Endothelial cell of umbilical vein (primary cell): ENCODE results near the gene COBLL1. TPM values are rescaled to one million over a fixed set of nuclear protein-coding genes. Genes with fewer than 3 reads are reported as not detected.

Source experiments
- BruUV-seq: library from RNA; stranded (reverse); fragments of 400-500 nt; replicated peaks from 2 replicates; lab custom pipeline; 2021; lab: Mats Ljungman, UMichigan
- CTCF ChIA-PET: fragments of 300-600, 350-600 bp; sonication (Branson Sonifier 250); formaldehyde crosslinking; loops from one replicate; lab custom pipeline; 2021; ENCODE audit warnings: antibody characterized with exemption, inconsistent platforms; lab: Charles Lee
- POLR2A ChIA-PET: fragments of 300-600, 350-600 bp; sonication (Branson Sonifier 250); formaldehyde crosslinking; loops from one replicate; lab custom pipeline; 2021; ENCODE audit warnings: antibody characterized with exemption, inconsistent platforms; lab: Charles Lee
- DNase-seq: peaks from one replicate; pipeline ENCODE4 v3.0.0-alpha.2; 2011; ENCODE audit warnings: low read depth, low spot score
- FAIRE-seq: peaks from 2 replicates; lab custom pipeline; 2011; peaks lifted over from hg19 to GRCh38; lab: Jason Lieb, UNC
- H2AFZ ChIP-seq: 2 replicates; pipeline ENCODE4 v1.6.0; 2012; ENCODE audit warnings: low read depth, low read length, control low read depth, inconsistent platforms
- H3K27ac ChIP-seq: 2 replicates; pipeline ENCODE4 v1.5.1; 2011; ENCODE audit warnings: low read depth, mild to moderate bottlenecking, control low read depth, low read length, moderate library complexity; ENCODE audit not compliant: insufficient read depth
- H3K27me3 ChIP-seq, 2 experiments: 2 replicates each; pipeline versions ENCODE4 v1.6.0 to v1.6.1; 2011; ENCODE audit warnings: low read length in 2 of 2, mixed read lengths in 1 of 2; ENCODE audit not compliant: control insufficient read depth in 2 of 2, insufficient read depth in 2 of 2
- H3K36me3 ChIP-seq, 2 experiments: 2 replicates in 1 of 2; 3 replicates in 1 of 2; pipeline ENCODE4 v1.5.1; 2011; ENCODE audit warnings: low read length in 2 of 2, mild to moderate bottlenecking in 1 of 2, moderate library complexity in 1 of 2; ENCODE audit not compliant: control insufficient read depth in 2 of 2, insufficient read depth in 2 of 2; ENCODE audit errors: extremely low read depth in 1 of 2
- H3K4me1 ChIP-seq: 3 replicates; pipeline ENCODE4 v1.5.1; 2011; ENCODE audit warnings: mild to moderate bottlenecking, low read length; ENCODE audit not compliant: control insufficient read depth, insufficient read depth; ENCODE audit errors: extremely low read depth
- H3K4me2 ChIP-seq: 2 replicates; pipeline ENCODE4 v1.6.1; 2011; ENCODE audit warnings: low read length, control low read depth, mixed read lengths; ENCODE audit not compliant: insufficient read depth
- H3K4me3 ChIP-seq, 3 experiments: fragments of 200-600 bp in 1 of 3; sonication (generic), shearing (Covaris generic) in 1 of 3; replicated peaks in 1 of 3; 2 replicates each; pipeline ENCODE4 v1.5.1; 2011 to 2016; ENCODE audit warnings: control low read depth in 3 of 3, low read length in 3 of 3, mild to moderate bottlenecking in 2 of 3, inconsistent platforms in 1 of 3, low read depth in 1 of 3, moderate library complexity in 1 of 3; ENCODE audit not compliant: insufficient read depth in 1 of 3
- H3K79me2 ChIP-seq: 2 replicates; pipeline ENCODE4 v1.6.0; 2012; ENCODE audit warnings: low read length, inconsistent platforms; ENCODE audit not compliant: control insufficient read depth, insufficient read depth
- H3K9ac ChIP-seq: replicated peaks from 2 replicates; pipeline ENCODE3; 2011; ENCODE audit warnings: low read length, control low read depth; ENCODE audit not compliant: insufficient read depth; ENCODE audit errors: extremely low read depth
- H3K9me1 ChIP-seq: replicated peaks from 3 replicates; pipeline ENCODE4 v1.6.0; 2011; ENCODE audit warnings: mild to moderate bottlenecking, low read length; ENCODE audit not compliant: control insufficient read depth, insufficient read depth; ENCODE audit errors: extremely low read depth
- H3K9me3 ChIP-seq: replicated peaks from 2 replicates; pipeline ENCODE4 v1.5.1; 2012; ENCODE audit warnings: low read length, inconsistent platforms; ENCODE audit not compliant: control insufficient read depth, insufficient read depth
- H4K20me1 ChIP-seq: replicated peaks from 2 replicates; pipeline ENCODE3; 2011; ENCODE audit warnings: mild to moderate bottlenecking, low read length; ENCODE audit not compliant: control insufficient read depth, insufficient read depth; ENCODE audit errors: extremely low read depth
- JUN ChIP-seq: IDR thresholded peaks from 2 replicates; pipeline ENCODE4 v1.6.1; 2011; ENCODE audit warnings: borderline replicate concordance, low read depth; ENCODE audit not compliant: insufficient read length, insufficient read depth
- MAX ChIP-seq: IDR thresholded peaks from 2 replicates; pipeline ENCODE4 v1.6.1; 2011; ENCODE audit not compliant: insufficient read depth, insufficient read length
- MYC ChIP-seq: IDR thresholded peaks from one replicate; pipeline ENCODE4 v1.6.1; 2011; ENCODE audit warnings: mild to moderate bottlenecking, low read depth, low read length
- POLR2A ChIP-seq: IDR thresholded peaks from 2 replicates; pipeline ENCODE4 v1.6.1; 2012; ENCODE audit warnings: low read depth, mild to moderate bottlenecking, control low read depth, low read length
- dilution Hi-C: fragments of 300-500 bp; cut with MboI; formaldehyde crosslinking; loops from one replicate; pipeline ENCODE4 v1.15.0; 2019; ENCODE audit warnings: low sequenced_read_pairs; ENCODE audit not compliant: extremely low pct_ligation_motif_present
- intact Hi-C: fragments of 100-400 bp; cut with micrococcal nuclease; formaldehyde crosslinking; loops from one replicate; pipeline ENCODE4 v1.10.0; 2022
- polyA plus RNA-seq, 4 experiments: library from polyadenylated mRNA; depleted of rRNA in 3 of 4; stranded (reverse) in 3 of 4; unstranded in 1 of 4; fragments of >200 nt; gene quantifications; 2 replicates each; pipeline versions ENCODE4 v1.2.1 to v1.2.3, GENCODE V29; 2011 to 2012; ENCODE audit warnings: missing spikeins in 1 of 4
- total RNA-seq: library from RNA; stranded (reverse); gene quantifications from 2 replicates; pipeline ENCODE4 v1.2.3, GENCODE V29; 2021

The COBLL1 gene
- total and polyA plus RNA-seq, 2 donors (not counting 3 experiments of a cell fraction or from before 2014, with no cell fraction given): 9.1 to 38.4 TPM

- no peaks in the 10 kb centered on the region for H3K27me3 ChIP-seq
- ChIA-PET CTCF (interaction anchor here (0.7 kb wide), 2 partner anchors 9 to 123 kb away, joined by 3 read pairs; no protein-coding TSS in a partner anchor), POLR2A (no interaction called here)
- no peak for TF ChIP-seq JUN
- no peak for TF ChIP-seq MYC
- no peak overlapping the region for H2AFZ ChIP-seq
- no peaks in the 10 kb centered on the region for H3K9me3 ChIP-seq
- dilution Hi-C loops: no loop called here
- no peaks in the 10 kb centered on the region for H4K20me1 ChIP-seq
- H3K36me3 ChIP-seq: no peaks in the 10 kb centered on the region
- BruUV-seq: no TSS peak
- peaks cover 2% of the 10 kb centered on the region for H3K79me2 ChIP-seq
- no peak overlapping the region for H3K4me3 ChIP-seq
- peaks cover 26% of the 10 kb centered on the region for H3K4me1 ChIP-seq
- FAIRE-seq: no peak
- no peaks in the 10 kb centered on the region for H3K9me1 ChIP-seq
- H3K4me2 ChIP-seq: no peak overlapping the region
- H3K9ac ChIP-seq: no peak overlapping the region
- no peak for DNase-seq
- no peak overlapping the region for H3K27ac ChIP-seq
- intact Hi-C loops: loop anchor here (10.0 kb wide), 2 partner anchors 585 to 1445 kb away; no protein-coding TSS in a partner anchor
Measured at GRCh38 chr2:164789968-164790367, 51.7 kb downstream of the COBLL1 start.

- BruUV-seq: no TSS peak
- no peaks in the 10 kb centered on the region for H3K9me1 ChIP-seq
- H2AFZ ChIP-seq: no peak overlapping the region
- POLR2A ChIA-PET: no interaction called here
- no peaks in the 10 kb centered on the region for H3K36me3 ChIP-seq
- no peaks in the 10 kb centered on the region for H4K20me1 ChIP-seq
- H3K27ac ChIP-seq: no peak overlapping the region
- no peak for TF ChIP-seq MAX
- no peak for TF ChIP-seq POLR2A
- no peak overlapping the region for H3K4me2 ChIP-seq
- FAIRE-seq (no peak), DNase-seq (no peak)
- H3K4me1 ChIP-seq: peaks cover 37% of the 10 kb centered on the region
- intact Hi-C loops (loop anchor here (10.0 kb wide), 2 partner anchors 588 to 1448 kb away; no protein-coding TSS in a partner anchor), dilution Hi-C loops (no loop called here)
- no peak overlapping the region for H3K9ac ChIP-seq
- H3K27me3 ChIP-seq: no peaks in the 10 kb centered on the region
- H3K9me3 ChIP-seq: no peaks in the 10 kb centered on the region
- CTCF ChIA-PET: interaction anchor here (0.7 to 3.5 kb wide), 4 partner anchors 10 to 126 kb away, joined by 3 to 27 read pairs (median 4); partner anchors contain the start of gene COBLL1
- H3K4me3 ChIP-seq: no peak overlapping the region
- peaks cover 4% of the 10 kb centered on the region for H3K79me2 ChIP-seq
Measured at GRCh38 chr2:164786787-164787186, 54.8 kb downstream of the COBLL1 start.
